Measurements from ENCODE around the gene METTL1.
"Not testable (repeated sequence)": the region's sequence is repeated elsewhere in the genome, so short reads cannot be mapped to it uniquely, and the experiment has no call there.

The METTL1 gene

DNA sequence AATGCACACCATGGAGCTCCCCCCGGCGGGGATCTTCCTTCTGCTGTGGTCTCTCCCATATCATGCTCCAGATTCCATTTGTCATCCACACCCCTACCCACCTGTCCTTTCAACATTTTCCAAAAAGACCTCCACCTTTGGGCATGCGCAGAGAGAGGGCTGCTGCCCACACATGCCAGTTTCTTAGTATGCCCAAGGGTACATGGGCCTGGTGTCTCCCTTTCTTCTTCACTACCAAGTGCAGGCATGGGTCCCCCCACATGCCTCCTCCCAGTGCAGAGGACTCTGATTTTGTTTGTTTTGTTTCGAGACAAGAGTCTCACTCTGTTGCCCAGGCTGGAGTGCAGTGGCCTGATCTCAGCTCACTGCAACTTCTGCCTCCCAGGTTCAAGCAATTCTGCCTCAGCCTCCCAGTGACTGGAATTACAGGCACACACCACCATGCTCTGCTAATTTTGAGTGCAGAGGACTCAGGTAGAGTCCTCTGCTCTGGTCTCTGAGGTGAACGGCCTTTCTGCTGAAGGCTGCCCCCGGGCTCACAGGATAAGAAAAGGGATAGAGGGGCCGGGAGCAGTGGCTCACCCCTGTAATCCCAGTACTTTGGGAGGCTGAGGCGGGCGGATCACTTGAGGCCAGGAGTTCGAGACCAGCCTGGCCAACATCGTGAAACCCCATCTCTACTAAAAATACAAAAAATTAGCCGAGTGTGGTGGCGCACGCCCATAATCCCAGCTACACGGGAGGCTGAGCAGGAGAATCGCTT, 49.9 kb downstream of the METTL1 start:
- not testable (repeated sequence) for DNase-seq

DNA sequence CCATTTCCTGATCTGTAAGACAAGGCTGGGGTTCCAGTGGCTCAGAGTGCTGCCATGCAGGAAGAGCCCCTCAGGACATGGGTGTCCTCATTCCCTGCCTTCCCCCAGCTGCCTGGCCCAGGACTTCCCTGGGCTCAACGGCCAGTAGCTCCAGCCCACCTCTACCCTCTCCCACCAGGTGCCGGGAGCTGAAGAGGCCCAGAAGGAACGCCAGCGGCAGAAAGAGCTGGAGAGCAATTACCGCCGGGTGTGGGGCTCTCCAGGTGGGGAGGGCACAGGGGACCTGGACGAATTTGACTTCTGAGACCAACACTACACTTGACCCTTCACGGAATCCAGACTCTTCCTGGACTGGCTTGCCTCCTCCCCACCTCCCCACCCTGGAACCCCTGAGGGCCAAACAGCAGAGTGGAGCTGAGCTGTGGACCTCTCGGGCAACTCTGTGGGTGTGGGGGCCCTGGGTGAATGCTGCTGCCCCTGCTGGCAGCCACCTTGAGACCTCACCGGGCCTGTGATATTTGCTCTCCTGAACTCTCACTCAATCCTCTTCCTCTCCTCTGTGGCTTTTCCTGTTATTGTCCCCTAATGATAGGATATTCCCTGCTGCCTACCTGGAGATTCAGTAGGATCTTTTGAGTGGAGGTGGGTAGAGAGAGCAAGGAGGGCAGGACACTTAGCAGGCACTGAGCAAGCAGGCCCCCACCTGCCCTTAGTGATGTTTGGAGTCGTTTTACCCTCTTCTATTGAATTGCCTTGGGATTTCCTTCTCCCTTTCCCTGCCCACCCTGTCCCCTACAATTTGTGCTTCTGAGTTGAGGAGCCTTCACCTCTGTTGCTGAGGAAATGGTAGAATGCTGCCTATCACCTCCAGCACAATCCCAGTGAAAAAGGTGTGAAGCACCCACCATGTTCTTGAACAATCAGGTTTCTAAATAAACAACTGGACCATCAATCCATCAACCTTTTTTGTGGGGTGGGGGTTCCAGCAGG, 51.0 kb downstream of the METTL1 start:
- DNase-seq = no peak

DNA sequence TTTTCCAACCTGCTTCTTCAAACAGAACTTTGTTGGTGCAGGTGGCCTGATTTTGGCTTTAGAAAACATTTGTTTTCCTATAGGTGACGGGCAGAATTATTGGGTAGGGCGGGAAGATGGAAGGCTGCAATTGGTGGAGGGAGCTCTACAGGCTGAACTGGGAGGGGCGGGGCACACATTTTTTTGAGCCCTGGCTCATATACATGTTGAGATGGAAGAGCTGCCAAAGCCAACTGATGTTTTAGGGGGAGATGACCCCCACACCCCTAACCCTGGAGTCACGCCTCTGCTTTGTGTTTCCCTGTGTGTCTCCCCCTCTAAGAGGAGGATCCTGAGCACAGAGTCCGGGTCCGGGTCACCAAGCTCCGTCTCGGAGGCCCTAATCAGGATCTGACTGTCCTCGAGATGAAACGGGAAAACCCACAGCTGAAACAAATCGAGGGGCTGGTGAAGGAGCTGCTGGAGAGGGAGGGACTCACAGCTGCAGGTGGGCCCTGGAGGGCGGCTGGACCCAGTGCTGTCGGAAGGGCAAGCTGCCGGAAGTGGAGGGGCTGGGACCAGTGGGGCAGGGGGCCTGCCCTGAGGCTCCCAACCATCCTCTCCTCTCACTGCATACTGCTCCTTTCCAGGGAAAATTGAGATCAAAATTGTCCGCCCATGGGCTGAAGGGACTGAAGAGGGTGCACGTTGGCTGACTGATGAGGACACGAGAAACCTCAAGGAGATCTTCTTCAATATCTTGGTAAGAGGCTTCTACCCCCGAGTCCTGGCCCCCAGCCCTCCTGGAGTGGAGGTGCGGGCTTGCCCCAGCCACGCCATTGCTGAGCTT, 51.9 kb downstream of the METTL1 start:
- no peak for DNase-seq

DNA sequence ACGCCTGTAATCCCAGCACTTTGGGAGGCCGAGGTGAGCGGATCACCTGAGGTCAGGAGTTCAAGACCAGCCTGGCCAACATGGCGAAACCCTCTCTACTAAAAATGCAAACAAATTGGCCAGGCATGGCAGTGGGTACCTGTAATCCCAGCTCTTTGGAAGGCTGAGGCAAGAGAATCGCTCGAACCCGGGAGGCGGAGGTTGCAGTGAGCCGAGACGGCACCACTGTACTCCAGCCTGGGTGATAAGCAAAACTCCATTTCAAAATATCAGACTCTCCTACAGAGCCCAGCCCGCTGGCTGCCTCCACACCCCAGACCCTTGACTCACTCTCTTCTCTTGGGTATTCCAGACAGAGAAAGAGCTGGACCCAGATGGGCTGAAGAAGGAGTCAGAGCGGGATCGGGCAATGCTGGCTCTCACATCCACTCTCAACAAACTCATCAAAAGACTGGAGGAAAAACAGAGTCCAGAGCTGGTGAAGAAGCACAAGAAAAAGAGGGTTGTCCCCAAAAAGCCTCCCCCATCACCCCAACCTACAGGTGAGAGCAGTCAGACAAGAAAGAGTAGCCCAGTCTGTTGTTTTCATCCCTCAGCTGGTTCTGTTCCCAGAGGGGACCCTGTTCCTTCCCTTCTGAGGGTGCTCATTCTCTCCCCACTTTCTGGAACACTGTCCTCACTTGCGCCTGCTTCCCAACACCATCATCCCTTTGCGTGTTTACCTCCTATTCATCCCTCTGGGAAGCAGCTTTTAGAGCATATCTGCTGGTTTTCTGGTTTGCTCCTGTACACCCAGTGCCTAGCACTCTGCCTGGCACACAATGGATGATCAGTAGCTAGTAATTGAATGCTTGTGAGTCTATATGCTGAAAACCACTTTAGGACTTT, 53.0 kb downstream of the METTL1 start:
- no peak for DNase-seq

Measured in T-helper 9 cell (primary cell).